Measurements from ENCODE around the gene TP53BP2.
"Not testable (repeated sequence)": the region's sequence is repeated elsewhere in the genome, so short reads cannot be mapped to it uniquely, and the experiment has no call there.

The TP53BP2 gene

GRCh38 chr1:223845810-223846682 lies at the start of gene TP53BP2:
TP53BP2 (minus strand) TSS chr1:223845947; CDS start chr1:223845680, 267 bp downstream.
- DNase-seq (peak; percentile 88), ATAC-seq (replicated peaks) (peak; percentile 81 to 86)
- H3K27ac Mint-ChIP-seq: peak within 1 kb of the TSS; percentile 99
- no peaks in the 10 kb centered on the region for H3K27me3 Mint-ChIP-seq
- H3K4me1 Mint-ChIP-seq: peaks cover 26 to 38% of the 10 kb centered on the region in 2 donors
- H3K4me3 Mint-ChIP-seq: peak within 1 kb of the TSS; percentile 94 to 96
- peaks cover 3% of the 10 kb centered on the region in 2 donors for H3K36me3 Mint-ChIP-seq
- H3K9me3 Mint-ChIP-seq: no peaks in the 10 kb centered on the region

DNA sequence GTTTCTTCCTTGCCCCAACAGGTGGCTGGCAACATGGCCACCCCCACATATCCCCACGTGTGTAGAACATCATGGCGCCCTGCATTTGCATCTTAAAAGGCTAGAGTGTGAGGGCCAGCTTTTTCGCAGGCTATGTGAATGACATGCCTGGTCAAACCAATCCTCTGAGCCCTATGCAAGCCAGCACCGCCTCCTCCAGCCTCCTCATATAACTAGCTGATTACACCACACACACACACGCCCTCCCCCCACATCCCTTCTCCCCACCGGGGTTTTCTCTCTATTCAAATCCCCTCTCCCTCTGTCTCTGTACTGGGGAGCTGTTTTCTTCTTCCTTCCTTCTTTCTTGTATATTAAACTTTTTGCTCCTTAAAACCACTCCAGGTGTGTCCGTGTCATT lies 44.7 kb upstream of the TP53BP2 start:
- H3K9me3 Mint-ChIP-seq: not testable (repeated sequence)

DNA sequence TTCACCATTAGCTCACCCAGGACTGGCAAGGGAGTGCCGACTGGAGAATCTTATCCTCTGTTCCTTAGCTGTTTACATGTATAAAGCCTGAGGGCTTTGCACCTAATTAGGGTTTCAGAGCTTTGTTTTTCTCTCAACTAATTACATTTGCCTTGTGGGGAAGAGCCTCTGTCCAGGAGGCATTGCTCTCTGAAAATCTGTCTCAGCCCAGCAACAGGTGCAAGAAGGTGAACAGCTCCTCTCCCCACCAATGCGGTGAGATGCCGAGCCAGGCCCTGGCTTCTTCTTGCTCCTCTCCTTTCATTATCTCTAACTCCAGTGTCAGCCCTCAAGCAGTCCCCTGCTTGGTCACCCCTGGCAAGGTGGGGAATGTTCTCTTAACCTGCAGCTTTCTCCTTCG lies 43.6 kb upstream of the TP53BP2 start:
- H3K36me3 Mint-ChIP-seq; H3K4me1 Mint-ChIP-seq; DNase-seq; H3K4me3 Mint-ChIP-seq; H3K27me3 Mint-ChIP-seq; H3K27ac Mint-ChIP-seq; ATAC-seq (replicated peaks); H3K9me3 Mint-ChIP-seq: not testable (repeated sequence)

More for the DNA sequence above, 44.7 kb upstream of the TP53BP2 start:
- DNase-seq; H3K36me3 Mint-ChIP-seq; H3K4me1 Mint-ChIP-seq; ATAC-seq (replicated peaks); H3K4me3 Mint-ChIP-seq; H3K27ac Mint-ChIP-seq; H3K27me3 Mint-ChIP-seq: not testable (repeated sequence)

DNA sequence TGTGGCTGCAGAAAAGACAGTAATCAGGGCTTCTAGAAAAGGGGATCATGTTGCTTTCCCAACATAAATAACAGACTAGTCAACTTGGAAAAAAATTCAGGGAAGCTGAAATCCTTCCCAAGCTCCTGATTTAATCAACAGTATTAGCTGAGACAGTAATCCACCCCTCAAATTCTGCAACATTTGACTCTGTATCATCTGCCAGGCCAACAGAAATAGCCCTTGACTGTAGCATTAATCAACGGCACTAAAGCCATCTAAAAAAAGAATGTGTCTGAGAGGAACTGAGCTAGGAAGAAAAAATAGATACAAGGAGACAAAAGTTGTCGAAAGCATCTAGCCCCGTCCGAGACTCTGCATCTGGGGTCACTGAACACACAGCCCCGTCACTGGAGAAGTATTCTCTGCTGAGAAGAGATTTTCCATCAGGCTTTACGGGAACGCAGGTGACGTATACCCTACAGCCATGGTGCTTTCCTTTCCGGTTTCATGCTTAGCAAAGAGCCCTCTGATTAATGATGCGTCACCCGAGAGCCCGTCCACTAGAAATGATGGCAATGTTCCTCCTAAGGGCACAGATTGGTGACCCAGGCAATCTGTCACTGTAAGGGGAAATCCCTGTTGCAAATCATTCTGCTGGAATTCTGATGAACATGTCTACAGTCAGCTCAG lies 42.1 kb upstream of the TP53BP2 start:
- Mint-ChIP-seq H3K27me3 (peaks cover 0 to 6% of the 10 kb centered on the region in 2 donors), H3K9me3 (no peaks in the 10 kb centered on the region), H3K27ac (no peak overlapping the region), H3K4me1 (no peaks in the 10 kb centered on the region), H3K36me3 (no peaks in the 10 kb centered on the region), H3K4me3 (no peak overlapping the region)
- no peak for DNase-seq
- ATAC-seq (replicated peaks): peak in 1 of 2 donors; percentile 41

GRCh38 chr1:223886516-223886921 lies 40.8 kb upstream of the TP53BP2 start:
- no peak for DNase-seq

GRCh38 chr1:223885614-223886013 lies 39.9 kb upstream of the TP53BP2 start:
- Mint-ChIP-seq H3K9me3 (no peaks in the 10 kb centered on the region), H3K27me3 (peaks cover 7 to 13% of the 10 kb centered on the region in 2 donors), H3K27ac (no peak overlapping the region), H3K36me3 (no peaks in the 10 kb centered on the region), H3K4me1 (no peaks in the 10 kb centered on the region), H3K4me3 (no peak overlapping the region)
- DNase-seq: no peak
- ATAC-seq (replicated peaks): no peak

More at GRCh38 chr1:223886516-223886921, 40.8 kb upstream of the TP53BP2 start:
- Mint-ChIP-seq H3K4me3 (no peak overlapping the region), H3K4me1 (no peaks in the 10 kb centered on the region), H3K27me3 (peaks cover 3 to 6% of the 10 kb centered on the region in 2 donors), H3K36me3 (no peaks in the 10 kb centered on the region), H3K27ac (no peak overlapping the region), H3K9me3 (no peaks in the 10 kb centered on the region)
- no peak for ATAC-seq (replicated peaks)

DNA sequence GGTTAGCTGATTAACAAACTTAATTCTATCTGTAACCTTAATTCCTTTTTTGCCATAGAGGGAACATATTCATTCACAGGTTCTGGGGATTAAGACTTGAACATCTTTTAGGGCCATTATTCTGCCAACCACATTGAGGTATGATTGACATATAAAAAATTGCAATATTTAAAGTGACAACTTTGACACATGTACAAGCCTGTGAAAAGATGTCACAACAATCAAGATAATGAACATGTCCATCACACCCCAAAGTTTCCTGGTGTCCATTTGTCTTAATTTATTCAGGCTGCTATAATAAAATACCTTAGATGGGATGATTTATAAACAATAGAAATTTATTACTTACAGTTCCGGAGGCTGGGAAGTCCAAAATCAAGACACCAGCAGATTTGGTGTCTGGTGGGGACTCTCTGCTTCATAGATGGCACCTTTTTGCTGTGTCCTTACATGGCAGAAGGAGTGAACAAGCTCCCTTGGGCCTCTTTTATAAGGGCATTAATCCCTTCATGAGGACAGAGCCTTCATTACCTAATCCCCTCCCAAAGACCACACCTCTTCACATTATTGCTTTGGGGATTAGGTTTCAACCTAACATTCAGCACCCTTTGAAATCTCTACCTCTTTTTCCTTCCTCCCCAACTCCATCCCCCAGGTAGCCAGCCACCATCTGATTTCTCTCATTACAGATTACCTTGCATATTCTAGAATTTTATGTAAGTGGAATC lies 33.0 kb upstream of the TP53BP2 start:
- Mint-ChIP-seq H3K27me3 (peaks cover 11 to 17% of the 10 kb centered on the region in 2 donors), H3K4me3 (no peak overlapping the region), H3K36me3 (no peaks in the 10 kb centered on the region), H3K27ac (no peak overlapping the region), H3K9me3 (no peaks in the 10 kb centered on the region), H3K4me1 (no peaks in the 10 kb centered on the region)
- ATAC-seq (replicated peaks): no peak
- DNase-seq: no peak

- Mint-ChIP-seq H3K27me3 (peaks cover 17 to 18% of the 10 kb centered on the region in 2 donors), H3K36me3 (no peaks in the 10 kb centered on the region), H3K4me3 (no peak overlapping the region), H3K27ac (no peak overlapping the region), H3K9me3 (no peaks in the 10 kb centered on the region), H3K4me1 (no peaks in the 10 kb centered on the region)
- ATAC-seq (replicated peaks) (no peak), DNase-seq (no peak)
These were observed 32.1 kb upstream of the TP53BP2 start for GRCh38 chr1:223877804-223878203.

GRCh38 chr1:223876590-223876989 lies 30.8 kb upstream of the TP53BP2 start:
- no peak for ATAC-seq (replicated peaks)
- H3K27me3 Mint-ChIP-seq: peaks cover 22 to 26% of the 10 kb centered on the region in 2 donors

GRCh38 chr1:223873044-223873443 lies 27.3 kb upstream of the TP53BP2 start:
- no peak overlapping the region for H3K27ac Mint-ChIP-seq
- DNase-seq (no peak), ATAC-seq (replicated peaks) (no peak)
- no peaks in the 10 kb centered on the region for H3K36me3 Mint-ChIP-seq
- H3K27me3 Mint-ChIP-seq: peaks cover 20 to 34% of the 10 kb centered on the region in 2 donors
- no peak overlapping the region for H3K4me3 Mint-ChIP-seq
- H3K9me3 Mint-ChIP-seq: no peaks in the 10 kb centered on the region
- no peaks in the 10 kb centered on the region for H3K4me1 Mint-ChIP-seq

More at GRCh38 chr1:223876590-223876989, 30.8 kb upstream of the TP53BP2 start:
- no peak overlapping the region for H3K27ac Mint-ChIP-seq
- H3K9me3 Mint-ChIP-seq: no peaks in the 10 kb centered on the region
- DNase-seq: no peak
- no peak overlapping the region for H3K4me3 Mint-ChIP-seq
- H3K36me3 Mint-ChIP-seq: no peaks in the 10 kb centered on the region
- H3K4me1 Mint-ChIP-seq: no peaks in the 10 kb centered on the region

DNA sequence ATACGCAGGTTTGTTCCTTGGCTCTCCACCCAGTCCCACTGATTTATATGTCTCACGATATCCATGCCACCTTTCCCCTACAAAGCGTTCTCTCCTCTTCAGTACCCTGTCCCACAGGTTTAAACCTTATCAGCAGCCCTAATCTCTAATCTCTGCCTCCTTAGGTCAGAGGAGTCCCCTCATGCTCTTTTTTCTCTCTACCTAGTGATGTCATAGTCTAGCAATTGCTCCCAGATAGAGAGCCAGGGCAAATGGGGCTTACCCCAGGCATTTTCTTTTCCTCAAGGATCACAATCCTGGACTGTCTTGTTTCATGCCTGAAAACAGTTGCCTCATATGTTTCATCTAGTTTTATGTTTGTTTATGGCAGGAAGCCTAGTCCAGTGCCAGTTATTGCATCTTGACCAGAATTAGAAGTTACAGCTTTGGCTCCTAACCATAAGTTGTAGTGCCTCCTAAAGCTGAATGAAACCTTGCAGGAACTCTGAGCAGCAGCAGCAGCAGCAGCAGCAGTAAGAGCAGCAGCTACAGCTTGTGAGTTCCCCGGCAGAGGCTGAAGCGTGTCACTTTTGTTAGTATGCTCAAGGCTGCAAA lies 26.7 kb upstream of the TP53BP2 start:
- H3K27me3 Mint-ChIP-seq: peaks cover 26 to 36% of the 10 kb centered on the region in 2 donors

DNA sequence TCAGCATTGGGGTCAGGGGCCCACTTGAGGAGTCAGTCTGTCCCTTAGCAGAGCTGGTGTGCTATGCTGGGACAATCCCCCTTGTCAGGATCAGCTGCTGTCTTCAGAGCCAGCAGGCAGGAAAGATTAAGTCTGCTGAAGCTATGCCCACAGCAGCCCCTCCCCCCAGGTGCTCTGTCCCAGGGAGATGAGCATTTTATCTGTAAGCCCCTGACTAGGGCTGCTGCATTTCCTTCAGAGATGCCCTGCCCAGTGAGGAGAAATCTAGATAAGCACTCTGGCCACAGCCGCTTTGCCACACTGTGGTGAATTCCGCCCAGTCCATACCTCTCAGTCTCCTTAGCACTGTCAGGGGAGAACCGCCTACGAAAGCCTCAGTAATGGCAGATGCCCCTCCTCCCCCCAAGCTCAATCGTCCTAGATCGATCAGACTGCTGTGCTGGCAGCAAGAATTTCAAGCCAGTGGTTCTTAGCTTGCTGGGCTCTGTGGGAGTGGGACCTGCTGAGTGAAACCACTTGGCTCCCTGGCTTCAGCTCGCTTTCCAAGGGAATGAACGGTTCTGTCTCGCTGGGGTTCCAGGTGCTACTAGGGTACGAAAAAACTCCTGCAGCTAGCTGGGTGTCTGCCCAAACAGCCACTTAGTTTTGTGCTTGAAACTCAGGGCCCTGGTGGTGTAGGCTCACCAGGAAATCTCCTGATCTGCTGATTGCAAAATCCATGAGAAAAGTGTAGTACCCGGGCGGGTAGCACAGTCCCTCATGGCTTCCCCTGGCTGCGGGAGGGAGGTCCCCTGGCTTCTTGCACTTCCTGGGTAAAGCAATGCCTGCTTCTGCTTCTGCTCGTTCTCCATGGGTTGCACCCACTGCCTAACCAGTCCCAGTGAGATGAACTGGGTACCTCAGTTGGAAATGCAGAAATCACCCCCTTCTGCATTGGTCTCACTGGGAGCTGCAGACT lies 25.1 kb upstream of the TP53BP2 start:
- DNase-seq (no peak), ATAC-seq (replicated peaks) (no peak)
- peak overlapping the region in 1 of 2 donors; percentile 55 for H3K4me3 Mint-ChIP-seq
- peaks cover 38 to 45% of the 10 kb centered on the region in 2 donors for H3K27me3 Mint-ChIP-seq
- H3K4me1 Mint-ChIP-seq: no peaks in the 10 kb centered on the region
- H3K27ac Mint-ChIP-seq: no peak overlapping the region
- H3K36me3 Mint-ChIP-seq: no peaks in the 10 kb centered on the region
- H3K9me3 Mint-ChIP-seq: no peaks in the 10 kb centered on the region

More for the DNA sequence above, 26.7 kb upstream of the TP53BP2 start:
- Mint-ChIP-seq H3K27ac (no peak overlapping the region), H3K9me3 (no peaks in the 10 kb centered on the region), H3K4me1 (no peaks in the 10 kb centered on the region), H3K4me3 (no peak overlapping the region), H3K36me3 (no peaks in the 10 kb centered on the region)
- no peak for DNase-seq
- no peak for ATAC-seq (replicated peaks)
